ENCODE data around the gene C14orf132. TPM values are rescaled to one million over a fixed set of nuclear protein-coding genes. Genes with fewer than 3 reads are reported as not detected.
A peak's percentile ranks its signal among the peaks of the same experiment; 100 is the strongest.

Gene C14orf132
- total and polyA plus RNA-seq, 2 experiments from 2014 or later = 17.0 to 19.3 TPM

DNA sequence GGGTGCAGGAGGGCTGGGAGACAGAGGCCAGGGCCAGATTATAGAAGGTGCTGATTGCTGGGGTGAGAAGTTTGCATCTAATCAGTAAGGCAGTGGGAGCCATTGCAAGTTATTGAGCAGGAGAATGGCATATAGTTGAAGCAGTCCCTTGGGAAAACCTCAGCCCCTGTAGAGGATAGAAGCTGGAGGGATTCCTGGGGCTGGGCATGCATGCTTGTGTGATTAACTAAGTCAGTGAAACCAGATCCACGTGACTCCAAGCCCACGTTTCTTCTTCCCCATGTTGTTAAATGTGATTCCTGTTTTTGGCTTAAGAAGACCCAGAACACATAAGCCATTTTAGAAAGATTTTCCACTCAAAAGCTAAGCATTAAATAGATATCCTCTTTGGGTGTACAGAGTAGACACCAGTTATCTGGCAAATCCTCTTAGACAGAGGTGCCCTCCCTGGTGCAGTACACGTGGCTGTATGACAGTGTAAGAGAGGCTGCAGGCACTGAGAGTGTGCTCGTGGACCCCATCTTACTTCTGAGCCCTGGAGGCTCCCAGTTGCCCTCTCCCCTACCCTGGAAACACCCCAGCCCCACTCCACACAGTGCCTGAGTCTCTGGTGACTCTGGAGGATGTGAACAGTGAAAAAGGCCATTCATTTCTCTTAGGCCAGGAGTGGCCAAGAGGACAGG is 3.2 kb downstream of the C14orf132 start:
- H2AFZ ChIP-seq = no peak overlapping the region
- peak; percentile 28 for DNase-seq (ENCODE audit: low spot score)
- peak overlapping the region; percentile 100 for H3K4me2 ChIP-seq
- no peaks in the 10 kb centered on the region for H3K36me3 ChIP-seq (replicated peaks; ENCODE audit: insufficient read depth, low read depth)
- H3K27ac ChIP-seq = no peak overlapping the region
- H3K79me2 ChIP-seq = peaks cover 41% of the 10 kb centered on the region
- peaks cover 3% of the 10 kb centered on the region for H4K20me1 ChIP-seq (ENCODE audit: insufficient read depth, poor library complexity, severe bottlenecking)
- H3K4me1 ChIP-seq (ENCODE audit: insufficient read depth) = peaks cover 18% of the 10 kb centered on the region
- 61% methylated on average over 4 of the region's 4 CpGs for WGBS (ENCODE audit: low lambda C conversion rate, missing lambda C conversion rate)
- no peaks in the 10 kb centered on the region for H3K9me2 ChIP-seq (replicated peaks; ENCODE audit: insufficient read depth)
- no peaks in the 10 kb centered on the region for H3K9me3 ChIP-seq (ENCODE audit: low read depth)
- peaks cover 25% of the 10 kb centered on the region for H3K27me3 ChIP-seq
- H3K4me3 ChIP-seq = no peak overlapping the region
- TF ChIP-seq EZH2phosphoT487 (IDR thresholded peaks at IDR 0.05; ENCODE audit: low read depth, severe bottlenecking, unreplicated experiment) (no peak), EZH2 (IDR thresholded peaks at IDR 0.05; ENCODE audit: borderline replicate concordance) (no peak), CTCF (IDR thresholded peaks at IDR 0.05; ENCODE audit: poor library complexity) (no peak)

DNA sequence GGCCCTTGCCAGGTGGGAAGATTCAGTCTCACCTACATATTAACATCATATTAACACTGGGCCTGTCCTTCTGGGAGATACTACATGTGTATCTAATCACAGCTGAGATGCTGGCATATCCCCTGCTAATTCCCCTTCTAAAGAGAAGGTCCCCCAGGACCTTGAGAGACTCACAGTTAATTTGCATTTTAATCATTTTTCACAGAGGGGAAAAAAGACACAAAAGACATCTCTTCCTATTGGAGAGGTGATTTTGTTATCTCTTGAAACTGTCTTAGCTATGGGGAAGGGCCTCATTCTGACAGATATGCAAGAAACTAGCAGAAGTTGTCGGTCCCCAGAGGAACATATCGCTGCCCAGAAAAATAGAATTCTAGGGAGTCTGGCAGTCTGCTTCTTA is 7.5 kb downstream of the C14orf132 start:
- H4K20me1 ChIP-seq (ENCODE audit: insufficient read depth, poor library complexity, severe bottlenecking) = no peaks in the 10 kb centered on the region
- no peak overlapping the region for H3K27ac ChIP-seq
- peaks cover 3% of the 10 kb centered on the region for H3K4me1 ChIP-seq (ENCODE audit: insufficient read depth)
- H2AFZ ChIP-seq = no peak overlapping the region
- no peaks in the 10 kb centered on the region for H3K9me3 ChIP-seq (ENCODE audit: low read depth)
- no peak for DNase-seq (ENCODE audit: low spot score)
- no peak overlapping the region for H3K4me3 ChIP-seq
- H3K27me3 ChIP-seq = no peaks in the 10 kb centered on the region
- peaks cover 31% of the 10 kb centered on the region for H3K79me2 ChIP-seq
- no peaks in the 10 kb centered on the region for H3K36me3 ChIP-seq (replicated peaks; ENCODE audit: insufficient read depth, low read depth)
- no peak for TF ChIP-seq EZH2phosphoT487 (IDR thresholded peaks at IDR 0.05; ENCODE audit: low read depth, severe bottlenecking, unreplicated experiment)
- no peak for TF ChIP-seq EZH2 (IDR thresholded peaks at IDR 0.05; ENCODE audit: borderline replicate concordance)
- TF ChIP-seq CTCF (IDR thresholded peaks at IDR 0.05; ENCODE audit: poor library complexity) = no peak
- no peak overlapping the region for H3K4me2 ChIP-seq
- no peaks in the 10 kb centered on the region for H3K9me2 ChIP-seq (replicated peaks; ENCODE audit: insufficient read depth)
- 98% methylated on average over 2 of the region's 2 CpGs for whole genome bisulfite sequencing (ENCODE audit: low lambda C conversion rate, missing lambda C conversion rate)

GRCh38 chr14:96047101-96047500 is 7.9 kb downstream of the C14orf132 start:
- H2AFZ ChIP-seq = no peak overlapping the region
- no peaks in the 10 kb centered on the region for H3K9me3 ChIP-seq (ENCODE audit: low read depth)
- no peak overlapping the region for H3K4me2 ChIP-seq
- DNase-seq (ENCODE audit: low spot score) = no peak
- H3K9me2 ChIP-seq (replicated peaks; ENCODE audit: insufficient read depth) = no peaks in the 10 kb centered on the region
- no peaks in the 10 kb centered on the region for H4K20me1 ChIP-seq (ENCODE audit: insufficient read depth, poor library complexity, severe bottlenecking)
- H3K27ac ChIP-seq = no peak overlapping the region
- H3K27me3 ChIP-seq = no peaks in the 10 kb centered on the region
- H3K4me1 ChIP-seq (ENCODE audit: insufficient read depth) = peaks cover 3% of the 10 kb centered on the region
- H3K4me3 ChIP-seq = no peak overlapping the region
- no peaks in the 10 kb centered on the region for H3K36me3 ChIP-seq (replicated peaks; ENCODE audit: insufficient read depth, low read depth)
- TF ChIP-seq CTCF (IDR thresholded peaks at IDR 0.05; ENCODE audit: poor library complexity) = no peak
- no peak for TF ChIP-seq EZH2phosphoT487 (IDR thresholded peaks at IDR 0.05; ENCODE audit: low read depth, severe bottlenecking, unreplicated experiment)
- TF ChIP-seq EZH2 (IDR thresholded peaks at IDR 0.05; ENCODE audit: borderline replicate concordance) = no peak
- peaks cover 27% of the 10 kb centered on the region for H3K79me2 ChIP-seq
